Left forelimb (tissue), 1 donor: ENCODE measurements around the gene CHD9.
"Not testable (repeated sequence)": the region's sequence is repeated elsewhere in the genome, so short reads cannot be mapped to it uniquely, and the experiment has no call there.

Experiments
- DNase-seq: peaks from one replicate; pipeline ENCODE4 v3.0.0-alpha.2; 2018; ENCODE audit warnings: low spot score

The CHD9 gene

GRCh38 chr16:53071748-53072301, 17.0 kb downstream of the CHD9 start:
- peak; percentile 93 for DNase-seq

GRCh38 chr16:53073022-53073421, 18.2 kb downstream of the CHD9 start:
- no peak for DNase-seq

- not testable (repeated sequence) for DNase-seq
These were observed 19.5 kb downstream of the CHD9 start for GRCh38 chr16:53074296-53074695.

GRCh38 chr16:53075461-53075860, 20.7 kb downstream of the CHD9 start:
- not testable (repeated sequence) for DNase-seq

GRCh38 chr16:53078247-53078646, 23.5 kb downstream of the CHD9 start:
- no peak for DNase-seq

GRCh38 chr16:53078765-53079485, 24.1 kb downstream of the CHD9 start:
- DNase-seq: no peak

GRCh38 chr16:53080345-53081031, 25.7 kb downstream of the CHD9 start:
- peak; percentile 83 for DNase-seq

GRCh38 chr16:53081032-53081424, 26.2 kb downstream of the CHD9 start:
- no peak for DNase-seq

- no peak for DNase-seq
These were observed 27.1 kb downstream of the CHD9 start for GRCh38 chr16:53081686-53082407.

- DNase-seq: no peak
These were observed 27.7 kb downstream of the CHD9 start for GRCh38 chr16:53082509-53082908.

- no peak for DNase-seq
These were observed 28.3 kb downstream of the CHD9 start for GRCh38 chr16:53083119-53083518.

- DNase-seq: no peak
These were observed 29.4 kb downstream of the CHD9 start for GRCh38 chr16:53084141-53084541.

- no peak for DNase-seq
These were observed 30.0 kb downstream of the CHD9 start for GRCh38 chr16:53084746-53085334.

- peak; percentile 66 for DNase-seq
These were observed 30.6 kb downstream of the CHD9 start for GRCh38 chr16:53085369-53085843.

GRCh38 chr16:53085931-53086421, 31.2 kb downstream of the CHD9 start:
- peak; percentile 76 for DNase-seq

GRCh38 chr16:53087101-53087500, 32.3 kb downstream of the CHD9 start:
- peak; percentile 53 for DNase-seq

- DNase-seq: no peak
These were observed 34.9 kb downstream of the CHD9 start for GRCh38 chr16:53089434-53090285.

GRCh38 chr16:53090286-53090590, 35.4 kb downstream of the CHD9 start:
- DNase-seq: no peak

- peak; percentile 99 for DNase-seq
These were observed 36.0 kb downstream of the CHD9 start for GRCh38 chr16:53090591-53091411.
